HG03039 (cell line): ENCODE results near the gene CBX1.

Source experiments
- ATAC-seq: cut with Tn5 transposase; IDR thresholded peaks from one replicate; pipeline ENCODE4 v1.9.1; 2021; ENCODE audit warnings: mild to moderate bottlenecking, moderate library complexity; ENCODE audit not compliant: unreplicated experiment

Gene CBX1

DNA sequence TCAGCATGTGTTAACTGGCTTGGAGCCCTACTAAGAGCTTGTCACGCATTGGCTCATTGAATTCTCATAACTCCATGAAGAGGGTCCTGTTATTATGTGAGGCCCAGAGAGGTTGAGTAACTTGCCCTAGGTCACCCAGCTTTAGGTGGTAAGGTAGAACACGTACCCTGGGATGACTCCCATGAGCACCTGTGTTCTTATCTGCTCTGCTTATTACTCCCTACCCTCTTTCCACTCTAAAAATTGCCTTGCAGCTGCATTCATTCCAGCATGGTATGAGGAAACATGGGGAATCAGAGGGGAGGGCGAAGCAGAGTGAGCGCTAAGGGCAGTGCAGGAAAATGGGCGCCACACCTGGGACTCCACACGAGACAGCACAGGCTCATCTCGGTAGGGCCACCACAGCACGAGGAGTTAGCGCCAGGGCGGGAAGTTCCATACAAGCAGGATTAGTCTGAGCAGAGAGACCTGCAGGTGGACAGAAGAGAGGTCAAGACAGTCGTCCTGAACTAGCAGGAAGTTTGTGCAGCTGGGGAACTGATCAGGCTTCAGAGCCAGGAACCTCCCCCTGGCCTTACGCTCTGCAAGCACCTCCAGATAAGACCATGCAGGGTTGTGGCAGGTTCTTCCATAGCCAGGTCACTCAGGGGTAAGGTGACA is 73.8 kb downstream of the CBX1 start:
- ATAC-seq = no peak

DNA sequence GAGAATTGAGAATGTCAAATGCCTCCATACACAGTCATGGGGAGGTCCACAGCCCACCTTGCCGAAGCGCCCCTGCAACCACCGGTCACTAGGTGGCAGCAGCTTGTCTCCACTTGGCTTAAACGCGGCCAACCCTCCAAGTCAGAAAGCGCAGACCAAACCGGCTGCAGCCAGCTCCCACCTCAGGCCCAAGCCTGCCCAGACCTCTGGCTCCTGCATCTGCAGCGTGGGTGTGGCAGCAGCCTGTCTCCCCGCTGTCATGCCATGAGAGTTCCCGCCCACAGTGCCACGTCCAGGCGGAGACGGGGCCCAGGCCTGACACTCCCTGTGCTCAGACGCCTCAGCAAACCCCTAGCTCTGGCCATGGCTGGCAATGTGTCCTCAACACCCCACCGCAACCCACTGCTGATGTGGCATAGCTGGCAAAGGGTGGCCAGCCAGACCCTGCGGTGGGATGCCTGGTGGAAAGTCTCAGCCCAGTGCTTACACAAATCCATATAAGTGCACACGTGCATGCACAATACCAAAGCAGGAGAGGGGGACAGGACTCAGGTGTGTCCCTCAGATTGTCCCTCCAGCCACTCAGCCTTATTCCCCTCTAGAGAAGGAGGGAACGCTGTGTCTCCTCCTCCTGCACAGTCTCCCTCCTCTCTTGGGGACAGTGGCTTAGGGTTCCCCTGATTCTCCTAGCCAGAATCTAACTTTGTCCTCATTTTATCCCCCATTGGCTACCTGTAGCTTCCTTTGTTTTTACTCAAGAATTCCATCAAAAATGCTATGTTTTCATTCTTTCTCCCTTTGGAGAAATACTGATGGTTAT is 74.6 kb downstream of the CBX1 start:
- ATAC-seq = no peak

DNA sequence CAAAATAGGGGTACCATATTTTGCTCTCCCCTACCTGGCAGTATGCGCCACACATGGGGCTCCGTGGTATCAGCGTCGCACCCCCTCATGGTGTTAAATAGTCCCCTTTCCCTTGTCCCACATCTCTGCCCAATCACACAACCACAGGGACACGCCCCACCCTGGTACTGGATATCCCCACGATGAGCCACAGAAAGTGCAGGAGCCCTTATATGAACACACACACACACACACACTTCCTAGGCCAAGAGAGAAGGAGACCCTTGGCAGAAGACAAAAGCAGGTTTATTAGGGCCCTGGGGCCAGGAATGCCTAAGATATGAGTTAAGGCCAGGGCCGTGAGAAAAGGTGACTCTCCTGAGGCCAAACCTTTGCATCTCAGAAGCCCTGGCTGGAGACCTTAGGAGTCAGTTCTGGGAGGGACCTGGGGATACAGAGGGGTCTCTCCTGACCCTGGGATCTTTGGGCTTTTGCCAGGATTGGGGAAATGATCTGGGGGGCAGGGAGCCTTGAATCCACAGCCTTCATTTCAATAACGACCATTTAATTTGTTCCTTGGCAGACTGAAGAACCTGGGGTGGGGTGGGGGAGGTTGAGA is 75.3 kb downstream of the CBX1 start:
- no peak for ATAC-seq

DNA sequence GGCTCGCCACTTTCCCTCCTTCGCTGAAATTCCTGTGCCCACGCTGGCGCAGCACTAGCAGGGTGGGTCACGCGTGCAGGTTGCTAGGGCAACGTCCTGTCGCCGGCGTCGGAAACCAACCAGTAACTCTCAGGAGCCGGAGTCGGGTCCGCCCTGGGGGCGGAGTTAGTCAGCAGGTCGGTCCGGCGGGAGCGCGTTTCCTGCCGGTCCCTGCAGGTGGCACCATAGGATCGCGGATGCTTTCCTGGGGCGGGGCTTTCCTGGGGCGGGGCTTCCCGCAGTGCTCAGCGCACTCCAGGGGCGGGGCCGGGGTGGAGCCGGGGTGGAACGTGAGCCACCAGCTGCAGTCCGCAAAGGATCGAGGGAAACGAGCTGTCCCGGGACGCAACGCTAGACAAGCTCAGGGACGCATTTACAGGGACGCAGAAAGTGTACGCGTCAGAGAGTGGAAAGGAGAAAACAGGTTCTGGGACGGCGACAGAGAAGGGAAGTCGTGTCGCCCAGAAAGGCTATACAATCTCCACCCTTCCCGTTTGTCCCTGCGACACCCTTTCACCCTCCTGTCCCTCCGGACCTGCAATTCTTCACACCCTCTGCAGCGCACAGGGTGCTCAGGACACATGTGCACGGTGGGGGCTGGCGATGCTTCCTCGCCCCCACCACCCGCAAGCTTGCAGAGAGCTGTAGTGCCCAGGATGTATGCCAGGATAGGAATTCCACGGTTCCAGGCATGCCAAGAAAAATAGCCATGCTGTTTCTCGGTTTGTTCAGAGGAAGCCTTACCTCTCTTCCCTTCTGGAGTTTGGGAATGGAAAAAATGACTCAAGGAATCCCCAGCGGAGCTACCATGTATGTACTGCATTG is 76.0 kb downstream of the CBX1 start:
- ATAC-seq = peak; percentile 75

DNA sequence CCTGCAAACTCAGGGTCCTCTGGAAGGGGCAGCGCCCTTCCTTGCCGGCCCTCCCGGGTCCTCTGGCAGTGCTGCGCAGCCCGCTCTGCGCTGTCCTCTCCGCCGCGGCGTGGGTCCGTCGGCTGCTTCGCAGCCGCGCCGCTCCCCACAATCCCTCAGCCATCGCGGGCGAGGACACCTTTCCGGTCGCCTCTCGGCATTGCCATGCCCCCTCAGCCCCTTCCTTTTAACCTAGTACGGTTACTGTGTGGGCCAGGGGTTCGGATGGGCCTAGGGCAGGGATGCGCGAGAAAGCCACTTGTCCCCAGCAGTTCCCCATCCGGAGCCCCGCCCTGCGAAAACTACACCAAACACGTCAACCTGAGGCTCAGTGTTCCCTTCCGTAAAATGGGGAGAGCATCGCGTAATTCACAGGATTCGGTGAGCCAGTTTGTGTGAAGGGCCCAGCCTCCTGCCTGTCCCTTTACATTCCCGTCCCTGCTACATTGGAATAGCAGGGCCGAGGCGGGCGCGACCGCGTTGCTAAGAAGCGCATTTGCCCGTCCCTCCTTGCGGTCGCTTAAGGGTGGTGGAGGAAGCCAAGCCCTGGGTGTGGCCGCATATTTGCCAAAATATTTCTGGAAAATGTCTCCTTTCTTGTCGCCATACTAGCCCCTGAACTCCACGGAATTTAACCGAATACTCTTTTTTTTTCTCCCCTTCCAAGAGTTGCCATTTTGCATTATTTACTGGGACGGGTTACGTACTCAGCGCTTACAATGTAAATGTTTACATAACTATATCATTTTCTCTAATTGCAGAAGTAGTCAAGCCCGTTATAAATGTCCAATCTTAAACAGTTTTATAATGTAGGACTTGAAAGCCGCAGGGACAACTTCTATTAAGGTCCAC is 76.9 kb downstream of the CBX1 start:
- ATAC-seq = no peak

DNA sequence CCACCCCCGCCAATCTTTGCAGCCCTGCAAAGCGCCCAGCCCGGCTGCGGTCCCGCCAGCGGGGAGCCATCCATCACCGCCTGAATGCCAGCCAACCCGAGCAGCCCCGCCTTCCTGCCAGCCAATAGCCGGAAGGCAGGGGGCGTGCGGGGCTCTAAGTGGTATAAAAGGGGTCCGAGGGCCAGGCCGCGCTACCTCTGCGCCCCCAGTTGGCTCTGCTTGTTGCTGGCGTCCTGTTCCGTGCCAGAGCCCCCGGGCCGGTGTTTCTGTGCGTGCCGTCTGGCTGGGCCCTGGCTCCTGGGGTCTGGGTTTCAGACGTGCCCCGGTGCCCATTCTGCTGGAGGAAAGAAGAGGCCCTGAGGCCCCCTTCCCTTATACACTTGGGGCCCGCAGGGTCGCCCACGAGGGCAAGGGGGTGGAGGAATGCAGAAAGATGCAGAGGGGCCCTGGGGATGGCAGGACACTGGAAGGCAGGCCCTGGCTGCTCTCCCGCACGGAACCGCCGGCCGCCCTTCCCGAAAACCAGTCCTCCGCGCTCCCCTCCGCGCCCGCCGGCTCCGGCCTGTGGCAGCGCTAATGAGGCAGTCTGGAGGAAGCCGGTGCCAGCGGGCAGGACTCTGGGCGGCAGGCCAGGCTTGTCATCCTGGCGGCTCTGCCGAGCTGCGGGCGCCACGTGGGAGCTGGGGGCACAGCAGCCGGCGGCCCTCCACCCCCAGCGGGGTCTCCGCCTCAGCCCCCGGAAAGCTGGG is 77.7 kb downstream of the CBX1 start:
- ATAC-seq = no peak

DNA sequence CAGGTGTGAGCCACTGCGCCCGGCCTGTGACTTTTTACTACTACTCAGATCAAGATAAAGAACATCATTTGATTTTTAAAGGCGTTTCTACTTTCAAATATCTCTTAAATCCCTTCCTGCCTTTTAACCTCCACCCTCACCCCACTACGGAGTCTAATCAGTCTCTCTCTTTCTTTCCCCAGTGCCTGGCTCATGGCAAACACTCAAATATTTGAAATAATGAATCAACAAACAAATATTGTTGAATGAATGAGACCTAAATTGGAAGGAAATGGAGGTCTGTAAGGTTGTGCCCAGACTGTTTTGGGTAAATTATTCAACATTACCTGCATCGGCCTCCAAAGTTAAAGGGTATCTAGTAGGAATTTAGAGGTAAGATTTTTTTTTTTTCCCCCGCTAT is 78.4 kb downstream of the CBX1 start:
- no peak for ATAC-seq

DNA sequence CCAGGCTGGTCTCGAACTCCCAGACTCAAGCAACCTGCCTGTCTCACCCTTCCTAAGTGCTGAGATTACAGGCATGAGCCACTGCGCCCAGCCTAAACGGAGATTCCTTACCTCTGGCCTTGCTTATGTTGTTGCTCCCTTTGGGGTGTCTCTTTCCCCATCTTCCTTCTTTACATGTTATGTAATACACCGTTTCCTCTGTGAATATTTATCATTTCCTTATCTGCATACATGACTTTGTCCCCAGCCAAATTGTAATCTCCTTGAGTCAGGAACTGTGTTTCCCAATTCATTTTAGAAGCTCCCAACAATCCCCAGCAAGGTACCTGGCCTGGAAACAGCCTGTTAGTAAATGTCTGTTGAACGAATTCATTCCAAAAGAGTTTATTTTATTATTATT is 79.3 kb downstream of the CBX1 start:
- ATAC-seq = no peak
